Measurements from ENCODE around the gene FBXO2.

The FBXO2 gene

GRCh38 chr1:11651017-11651416 is 3.2 kb downstream of the FBXO2 start:
- no peak for DNase-seq

- peak; percentile 45 for DNase-seq
Observed at GRCh38 chr1:11650331-11650991, 3.8 kb downstream of the FBXO2 start.

- DNase-seq, result no peak
Observed at GRCh38 chr1:11649624-11650330, 4.5 kb downstream of the FBXO2 start.

GRCh38 chr1:11649237-11649623 is 5.0 kb downstream of the FBXO2 start:
- no peak for DNase-seq

- no peak for DNase-seq
Observed at GRCh38 chr1:11648732-11649158, 5.5 kb downstream of the FBXO2 start.

- no peak for DNase-seq
Observed at GRCh38 chr1:11648039-11648438, 6.2 kb downstream of the FBXO2 start.

GRCh38 chr1:11647333-11647732 is 6.9 kb downstream of the FBXO2 start:
- DNase-seq, result no peak

- DNase-seq, result no peak
Observed at GRCh38 chr1:11646317-11646716, 7.9 kb downstream of the FBXO2 start.

GRCh38 chr1:11645670-11646265 is 8.5 kb downstream of the FBXO2 start:
- DNase-seq, result peak; percentile 61

- no peak for DNase-seq
Observed at GRCh38 chr1:11645270-11645669, 9.0 kb downstream of the FBXO2 start.

GRCh38 chr1:11643782-11644181 is 10.4 kb downstream of the FBXO2 start:
- DNase-seq, result no peak

GRCh38 chr1:11642418-11643017 is 11.7 kb downstream of the FBXO2 start:
- peak; percentile 50 for DNase-seq

GRCh38 chr1:11641776-11642305 is 12.4 kb downstream of the FBXO2 start:
- no peak for DNase-seq

- DNase-seq, result no peak
Observed at GRCh38 chr1:11640944-11641343, 13.3 kb downstream of the FBXO2 start.

GRCh38 chr1:11640101-11640500 is 14.1 kb downstream of the FBXO2 start:
- DNase-seq, result no peak

- no peak for DNase-seq
Observed at GRCh38 chr1:11639372-11639771, 14.9 kb downstream of the FBXO2 start.

- DNase-seq, result no peak
Observed at GRCh38 chr1:11638121-11638520, 16.1 kb downstream of the FBXO2 start.

GRCh38 chr1:11634365-11635192 is 19.6 kb downstream of the FBXO2 start:
- no peak for DNase-seq

GRCh38 chr1:11629184-11630016 is 24.8 kb downstream of the FBXO2 start:
- DNase-seq, result peak; percentile 10

- no peak for DNase-seq
Observed at GRCh38 chr1:11628767-11629166, 25.5 kb downstream of the FBXO2 start.

- no peak for DNase-seq
Observed at GRCh38 chr1:11626551-11626950, 27.7 kb downstream of the FBXO2 start.

- DNase-seq, result no peak
Observed at GRCh38 chr1:11623702-11624101, 30.5 kb downstream of the FBXO2 start.
